NCI-H146 (cell line): ENCODE results near the gene PARVG.

Experiments
- DNase-seq: peaks from one replicate; lab custom pipeline; 2025; lab: John Stamatoyannopoulos, UW

PARVG gene

DNA sequence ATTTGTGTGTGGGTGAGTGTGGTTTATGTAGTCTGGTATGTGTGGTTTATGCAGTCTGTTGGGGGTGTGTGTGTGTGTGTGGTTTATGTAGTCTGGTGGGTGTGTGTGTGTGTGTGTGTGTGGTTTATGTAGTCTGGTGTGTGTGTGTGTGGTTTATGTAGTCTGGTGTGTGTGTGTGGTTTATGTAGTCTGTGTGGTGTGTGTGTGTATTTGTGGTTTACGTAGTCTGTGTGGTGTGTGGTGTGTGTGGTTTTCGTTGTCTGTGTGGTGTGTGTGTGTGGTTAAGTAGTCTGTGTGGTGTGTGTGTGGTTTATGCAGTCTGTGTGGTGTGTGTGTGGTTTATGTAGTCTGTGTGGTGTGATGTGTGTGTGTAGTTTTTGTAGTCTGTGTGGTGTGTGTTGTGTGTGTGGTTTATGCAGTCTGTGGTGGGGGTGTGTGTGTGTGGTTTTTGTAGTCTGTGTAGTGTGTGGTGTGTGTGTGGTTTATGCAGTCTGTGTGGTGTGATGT lies 26.2 kb upstream of the PARVG start:
- DNase-seq, result no peak

DNA sequence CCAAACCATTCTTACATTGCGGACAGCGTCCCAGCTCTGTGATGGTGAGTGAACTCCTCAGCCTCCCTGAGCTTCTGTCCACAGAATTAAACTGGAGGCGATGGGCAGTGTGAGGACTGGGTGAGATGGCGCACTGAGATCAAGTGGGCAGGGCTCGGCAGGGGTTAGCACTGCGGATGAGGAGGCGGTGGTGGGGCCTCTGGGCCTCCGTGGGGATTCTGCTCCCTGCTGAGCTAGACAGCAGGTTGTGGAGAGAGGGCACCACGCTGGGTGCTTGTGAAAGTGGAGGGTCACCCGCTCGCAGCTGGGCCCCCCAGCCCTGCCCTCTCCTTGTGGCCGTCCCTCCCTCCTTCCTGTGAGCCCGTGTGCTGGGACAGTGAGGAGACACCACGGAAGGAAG lies 25.6 kb upstream of the PARVG start:
- peak; percentile 60 for DNase-seq

DNA sequence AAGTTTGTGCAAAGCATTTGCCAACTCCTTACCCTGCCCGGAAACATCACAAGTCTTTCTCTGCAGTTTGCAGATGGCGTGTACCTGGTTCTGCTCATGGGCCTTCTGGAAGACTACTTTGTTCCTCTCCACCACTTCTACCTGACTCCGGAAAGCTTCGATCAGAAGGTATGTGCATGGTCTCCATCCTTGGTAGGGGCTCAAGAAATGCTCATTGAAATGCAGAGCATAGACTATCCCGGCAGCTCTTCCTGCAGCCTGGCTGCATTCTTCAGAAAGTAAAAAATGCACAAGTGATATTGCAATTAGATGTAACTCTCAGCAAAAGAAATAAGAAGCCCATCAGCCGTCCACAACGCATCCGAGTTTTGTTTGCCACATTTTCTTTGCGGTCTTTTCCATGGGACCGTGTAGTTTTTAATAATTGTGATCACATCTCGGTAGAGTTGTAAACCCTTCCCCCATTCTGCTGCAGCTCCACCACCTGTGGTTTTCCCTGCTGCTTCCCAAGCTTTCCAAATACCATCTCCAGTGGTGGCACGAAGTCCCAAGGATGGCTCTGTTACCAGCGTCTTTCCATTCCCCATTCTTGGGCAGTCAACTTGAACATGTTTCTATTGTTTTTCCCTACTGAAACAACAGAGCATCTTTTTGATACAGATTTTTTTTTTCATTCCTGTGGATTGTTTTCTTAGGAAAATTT lies 22.7 kb upstream of the PARVG start:
- no peak for DNase-seq

DNA sequence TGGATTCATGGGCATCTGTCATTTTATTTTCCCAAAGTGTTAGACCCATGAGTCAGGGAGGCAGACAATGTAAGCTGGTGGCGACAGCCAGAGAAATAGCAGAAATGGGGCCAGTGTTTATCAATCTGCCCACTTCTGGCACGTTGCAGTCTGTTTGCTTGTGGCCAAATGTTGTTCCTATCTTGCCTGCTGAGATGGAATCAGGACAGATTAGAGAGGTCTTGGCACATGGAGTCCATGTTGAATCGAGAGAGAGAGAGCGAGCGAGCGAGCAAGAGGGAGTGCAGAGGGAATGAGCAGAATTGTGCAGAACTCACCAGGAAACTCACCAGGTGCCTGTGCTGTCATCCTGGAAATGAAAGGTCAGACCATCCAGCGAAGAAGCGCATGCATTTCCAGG lies 21.9 kb upstream of the PARVG start:
- DNase-seq, result no peak

DNA sequence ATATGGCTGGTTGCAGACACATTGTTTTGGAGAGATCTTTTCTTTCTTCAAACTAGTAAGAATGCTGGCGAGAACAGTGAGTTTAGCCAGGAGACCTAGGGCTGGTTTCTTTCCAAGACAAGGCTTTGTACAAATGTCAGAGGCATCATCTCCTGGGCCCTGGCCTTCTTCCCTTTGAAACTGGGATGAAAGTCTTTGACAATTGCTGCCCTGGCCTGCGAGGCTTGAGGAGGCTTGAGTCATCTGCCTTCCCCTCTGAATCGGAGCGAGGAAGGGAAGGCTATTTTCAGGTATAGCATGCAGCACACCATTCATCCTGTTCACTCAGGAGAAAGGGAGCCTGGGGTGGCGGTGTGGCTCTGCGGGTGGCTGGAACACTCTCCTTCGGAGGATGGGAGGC lies 21.5 kb upstream of the PARVG start:
- no peak for DNase-seq

DNA sequence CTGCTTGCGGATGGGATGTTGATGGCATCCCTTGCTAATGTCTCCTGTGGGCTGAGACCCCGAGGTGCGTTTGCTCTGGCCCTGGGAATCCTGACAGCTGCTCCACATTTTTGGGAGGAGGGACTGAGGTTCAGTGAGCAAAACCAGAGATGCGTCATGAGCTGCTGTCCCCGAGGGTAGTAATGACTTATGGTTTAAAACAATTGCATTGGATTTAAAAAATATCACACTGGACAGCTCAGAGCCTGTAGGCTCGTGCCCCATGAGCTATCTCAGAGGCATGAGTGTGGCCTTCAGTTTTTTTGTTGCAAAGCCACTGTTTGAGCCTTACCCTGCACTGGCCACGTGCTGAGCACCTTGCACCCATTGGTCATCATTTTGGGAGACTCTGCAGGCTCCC lies 20.9 kb upstream of the PARVG start:
- DNase-seq, result no peak

DNA sequence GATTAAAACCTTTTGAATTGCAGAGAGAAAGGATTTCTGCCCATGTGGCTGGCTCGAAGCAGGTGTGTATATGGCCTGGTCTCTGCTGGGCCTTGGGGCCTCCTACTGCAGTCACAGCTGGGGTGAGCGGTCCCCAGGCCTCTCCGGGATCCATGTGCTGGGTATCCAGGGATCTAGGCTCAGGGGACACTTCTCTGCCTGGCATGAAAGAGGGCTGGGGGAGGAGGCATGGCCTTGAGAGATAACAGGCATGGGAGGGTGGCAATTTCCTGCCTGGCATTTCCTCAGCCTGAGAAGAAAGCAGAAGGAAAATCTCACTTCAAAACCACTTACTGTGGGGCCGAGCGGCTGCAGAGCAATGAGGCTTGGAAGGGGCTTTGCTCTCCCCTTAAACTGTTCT lies 20.3 kb upstream of the PARVG start:
- DNase-seq, result no peak

DNA sequence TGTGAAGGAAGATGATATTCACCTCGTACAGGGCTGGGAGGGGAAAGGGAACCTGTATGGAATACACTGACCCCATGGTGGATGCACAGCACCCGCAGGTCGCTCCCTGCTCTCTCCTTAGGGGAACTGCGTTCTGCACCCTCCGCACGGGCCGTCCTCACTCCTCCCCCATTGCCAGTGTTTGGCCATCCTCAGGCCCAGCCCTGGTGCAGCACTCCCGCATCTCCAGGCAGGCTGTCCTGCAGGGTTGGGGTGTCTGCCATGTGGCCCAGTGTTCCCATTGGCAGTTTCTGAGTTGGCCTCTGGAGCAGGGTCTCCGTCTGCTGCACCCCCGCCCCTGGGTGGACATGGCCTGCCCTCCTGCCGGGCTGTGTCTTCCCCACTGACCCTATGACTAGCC lies 19.1 kb upstream of the PARVG start:
- no peak for DNase-seq

DNA sequence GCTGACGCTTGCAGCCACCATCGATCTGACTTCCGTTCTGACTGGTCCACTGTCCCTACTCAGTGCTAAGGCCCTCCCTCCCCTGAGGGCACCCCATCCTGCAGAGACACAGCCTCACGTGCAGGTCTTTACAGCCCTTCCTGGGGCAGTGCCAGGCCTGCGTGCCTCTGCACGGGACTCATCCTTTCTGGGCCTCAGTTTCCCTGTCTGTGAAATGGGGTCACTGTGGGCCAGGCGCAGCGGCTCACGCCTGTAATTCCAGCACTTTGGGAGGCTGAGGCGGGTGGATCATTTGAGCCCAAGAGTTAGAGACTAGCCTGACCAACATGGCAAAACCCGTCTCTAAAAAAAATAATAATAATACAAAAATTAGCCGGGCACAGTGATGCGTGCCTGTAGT lies 17.8 kb upstream of the PARVG start:
- DNase-seq, result no peak

DNA sequence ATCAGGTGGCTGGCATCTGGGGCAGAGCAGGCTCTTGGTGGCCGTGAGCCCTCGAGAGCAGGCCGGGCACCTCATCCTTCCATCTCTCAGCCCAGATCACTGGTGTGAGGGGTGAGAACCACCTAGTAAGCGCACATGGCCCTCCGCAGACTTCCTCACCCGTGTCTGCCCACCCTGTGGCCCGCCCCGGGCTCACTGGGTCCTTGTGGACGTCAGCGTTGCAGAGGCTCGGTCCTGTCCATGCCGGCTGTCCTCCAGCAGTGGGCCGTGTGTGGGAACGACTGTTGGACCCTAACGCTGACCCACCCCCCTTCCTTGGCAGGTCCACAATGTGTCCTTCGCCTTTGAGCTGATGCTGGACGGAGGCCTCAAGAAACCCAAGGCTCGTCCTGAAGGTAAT lies 17.2 kb upstream of the PARVG start:
- DNase-seq, result no peak

DNA sequence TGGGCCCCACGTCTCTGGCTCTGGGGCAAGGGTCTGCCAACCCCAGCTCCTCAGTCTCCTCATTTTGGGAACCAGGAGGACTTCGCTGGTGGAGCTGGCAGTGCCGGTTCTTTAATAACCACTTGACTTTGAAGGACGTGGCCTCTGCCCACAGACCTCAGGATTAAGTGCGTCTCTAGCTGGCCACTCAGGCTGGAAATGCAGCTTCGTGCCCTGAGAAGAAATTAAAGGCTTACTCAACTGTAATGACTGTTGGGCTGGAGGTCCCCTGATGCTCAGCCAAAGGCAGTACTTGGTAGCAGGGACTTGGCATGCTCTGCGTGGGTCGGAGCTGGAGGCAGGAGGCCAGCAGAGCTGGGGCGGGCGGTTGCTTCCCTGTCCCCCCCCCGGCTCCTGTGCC lies 16.7 kb upstream of the PARVG start:
- DNase-seq, result no peak

DNA sequence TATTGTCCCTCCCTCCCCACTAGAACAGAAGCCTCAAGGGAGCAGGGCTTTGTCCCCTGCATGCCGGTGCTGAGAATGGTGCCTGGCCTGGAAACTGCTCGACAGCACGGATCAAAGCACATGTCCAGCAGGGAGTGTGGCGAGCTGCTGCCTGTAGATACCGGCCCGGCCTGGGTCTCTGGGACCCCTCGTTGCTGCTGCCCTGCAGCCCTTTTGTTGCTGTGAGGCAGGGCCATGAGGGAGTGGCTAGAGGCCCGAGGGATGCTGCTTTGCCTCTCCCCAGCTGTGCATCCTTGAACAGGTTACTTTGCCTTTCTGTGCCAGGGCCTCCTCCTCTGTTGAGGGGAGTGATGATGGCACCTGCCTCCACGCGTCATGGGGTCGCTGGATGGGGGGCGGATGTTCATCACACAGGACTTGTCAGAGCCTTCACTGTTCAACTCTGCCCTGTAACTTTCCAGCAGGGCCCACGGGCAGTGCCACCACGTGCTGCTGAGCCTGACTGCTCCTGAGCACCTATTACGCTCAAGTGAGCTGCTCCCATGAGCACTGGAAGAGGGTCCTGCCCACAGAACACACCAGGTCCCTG lies 15.3 kb upstream of the PARVG start:
- no peak for DNase-seq

DNA sequence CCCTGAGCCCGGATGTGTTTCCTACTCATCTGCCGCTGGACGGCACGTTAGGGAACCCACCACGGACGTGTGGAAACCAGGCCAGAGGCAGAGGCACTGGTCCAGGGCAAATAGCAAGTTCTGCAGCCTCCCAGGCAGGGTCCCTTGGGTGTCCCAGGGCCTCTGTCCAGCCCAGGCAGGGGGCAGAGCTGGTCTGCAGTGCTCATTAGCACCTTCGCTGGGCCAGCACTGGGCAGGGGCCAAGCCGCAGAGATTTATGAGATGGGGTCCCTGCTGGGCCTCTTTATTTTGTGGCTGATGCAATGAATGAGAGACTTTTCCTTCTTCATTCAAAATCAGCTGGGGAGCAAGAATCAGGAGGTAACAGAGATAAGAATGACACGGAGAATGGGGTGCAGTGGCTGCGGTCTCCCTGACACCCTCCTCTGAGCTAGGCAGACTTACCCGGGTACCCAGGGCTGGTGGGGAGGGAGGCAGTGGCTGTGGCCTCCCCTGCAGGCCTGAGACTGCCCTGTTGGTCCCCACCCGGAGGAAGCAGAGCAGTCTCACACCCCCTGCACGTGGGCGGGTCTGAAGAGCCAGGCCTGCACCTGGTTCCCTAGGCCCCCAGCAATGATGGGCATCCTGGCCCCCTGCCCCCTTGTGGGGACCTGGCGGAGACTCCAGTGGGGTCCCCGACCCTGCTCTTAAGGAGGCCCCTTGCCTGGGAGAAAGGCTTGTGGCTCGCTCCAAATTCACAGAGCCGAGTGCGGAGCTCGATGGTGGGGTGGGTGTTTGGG lies 14.0 kb upstream of the PARVG start:
- no peak for DNase-seq

DNA sequence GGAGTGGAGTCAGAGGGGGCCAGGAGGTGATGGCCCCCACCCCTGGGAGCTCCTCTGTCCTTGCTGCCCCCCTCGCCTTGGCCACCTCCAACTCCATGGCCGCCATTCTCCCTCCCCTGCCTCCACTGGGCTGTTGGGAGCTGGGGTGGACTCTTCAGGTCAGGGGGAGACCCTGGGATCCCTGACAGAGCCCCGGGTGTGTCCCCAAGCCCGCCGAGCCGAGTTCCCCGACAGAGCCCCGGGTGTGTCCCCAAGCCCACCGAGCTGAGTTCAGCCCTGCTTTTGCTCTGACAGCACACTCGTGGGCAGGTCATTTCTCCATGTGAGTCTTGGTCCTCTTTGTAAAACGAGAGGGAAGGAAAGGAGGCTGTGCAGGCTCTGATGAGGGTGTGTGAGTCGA lies 13.2 kb upstream of the PARVG start:
- DNase-seq, result no peak

DNA sequence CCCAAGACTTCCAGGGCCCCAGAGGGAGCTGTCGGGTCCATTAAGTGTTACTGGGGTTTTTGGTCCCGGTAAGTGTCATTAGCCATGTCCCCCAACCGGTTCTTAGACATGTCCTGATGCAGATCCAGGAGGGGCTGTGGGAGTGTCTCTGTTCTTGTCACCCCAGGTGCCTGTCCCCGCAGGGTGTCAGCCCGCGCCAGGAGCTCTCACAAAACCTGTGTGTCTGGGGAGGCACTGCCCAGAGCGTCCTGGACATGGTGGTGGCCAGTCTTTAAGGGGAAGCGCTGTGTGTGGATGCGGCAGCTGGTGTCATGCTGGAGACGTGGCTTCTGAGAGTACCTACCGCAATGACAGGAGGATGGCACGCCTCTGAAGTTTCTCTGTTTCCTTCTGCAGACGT lies 12.5 kb upstream of the PARVG start:
- no peak for DNase-seq

DNA sequence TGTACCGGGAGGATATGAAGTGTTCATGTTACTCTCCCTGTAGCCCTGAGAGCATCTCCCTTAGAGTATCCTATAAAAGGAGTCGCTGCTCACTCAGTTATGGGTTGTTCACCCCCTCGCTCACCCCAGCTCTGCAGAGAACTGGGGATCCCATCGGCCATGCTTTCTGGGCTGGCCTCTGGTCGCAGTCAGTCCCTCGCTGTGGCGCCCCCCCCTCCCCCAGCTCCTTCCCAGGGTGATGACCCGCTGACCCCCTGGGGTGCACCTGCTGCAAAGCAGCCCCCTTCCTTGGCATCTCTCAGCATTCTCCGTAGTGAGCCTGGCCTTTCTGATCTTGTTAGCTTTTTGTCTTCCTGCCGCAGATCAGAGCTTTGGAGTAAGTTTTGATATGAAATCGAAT lies 10.3 kb upstream of the PARVG start:
- no peak for DNase-seq

DNA sequence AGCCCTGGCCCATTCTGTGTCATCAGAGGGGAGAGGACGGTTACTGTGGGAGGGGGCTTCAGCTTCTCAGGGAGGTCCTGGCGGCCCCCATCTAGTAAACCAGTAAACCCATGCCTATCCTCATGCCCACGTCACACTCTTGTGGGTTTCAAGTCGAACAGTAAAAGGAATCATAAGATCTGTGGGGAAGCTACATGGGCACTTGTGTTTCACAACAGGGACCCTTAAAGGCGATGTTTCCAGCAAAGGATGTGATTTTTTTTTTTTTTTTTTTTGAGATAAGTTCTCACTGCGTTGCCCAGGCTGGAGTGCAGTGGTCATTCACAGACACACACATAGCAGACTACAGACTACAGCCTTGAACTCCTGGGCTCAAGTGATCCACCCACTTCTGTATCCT lies 9.2 kb upstream of the PARVG start:
- DNase-seq, result no peak

DNA sequence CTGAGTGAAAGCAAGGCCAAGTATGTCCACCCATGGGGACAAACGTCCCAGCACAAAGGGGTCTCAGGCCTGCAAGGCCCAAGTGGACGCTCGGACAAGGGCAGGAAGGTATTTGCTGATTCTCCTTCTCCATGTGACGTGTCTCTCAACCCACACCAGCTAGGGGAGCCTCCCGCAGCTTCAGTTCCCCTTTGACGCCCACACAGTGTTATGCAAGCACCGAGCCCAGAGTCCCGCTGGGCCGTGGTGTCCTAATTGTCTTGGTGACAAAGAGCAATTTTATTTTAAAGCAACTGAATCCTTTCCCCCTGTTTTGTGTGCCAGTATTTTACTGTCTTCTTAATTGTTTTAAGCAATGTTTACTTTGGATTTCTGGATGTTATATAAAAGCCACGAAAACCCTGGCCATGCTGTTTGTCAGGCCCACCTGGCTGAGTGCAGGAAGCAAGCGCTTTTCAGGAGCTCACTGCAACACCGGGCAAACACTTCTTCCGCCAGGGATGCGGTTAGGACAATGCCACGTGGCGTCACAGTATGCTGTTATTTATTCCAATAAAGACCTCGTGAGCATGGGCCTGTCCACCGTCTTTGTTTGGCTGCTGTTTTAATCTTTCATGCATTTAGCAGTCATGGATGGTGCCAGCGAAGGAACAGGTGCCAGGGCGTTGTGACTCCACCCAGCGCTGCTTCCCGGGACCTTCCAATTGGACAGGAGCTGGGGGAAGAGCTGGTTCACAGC lies 8.2 kb upstream of the PARVG start:
- DNase-seq, result peak; percentile 93

DNA sequence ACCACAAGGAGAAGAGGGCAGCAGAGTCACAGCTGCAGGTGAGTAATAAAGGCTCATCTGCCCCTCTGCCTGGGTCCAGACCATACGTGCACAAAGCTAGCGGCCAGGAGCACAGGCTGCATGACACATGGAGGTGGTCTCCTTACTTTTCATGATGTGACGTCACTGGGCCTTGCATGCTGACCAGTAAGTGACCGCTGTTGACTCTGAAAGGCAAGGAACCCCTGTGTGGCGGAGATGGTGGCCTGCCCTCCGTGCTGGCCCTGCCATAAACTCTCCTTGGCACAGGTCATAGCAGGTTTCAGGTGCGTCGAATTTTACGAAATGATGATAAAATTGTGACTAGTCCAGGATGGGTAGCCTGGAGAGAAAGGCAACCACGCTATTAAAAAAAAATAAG lies 7.6 kb upstream of the PARVG start:
- peak; percentile 52 for DNase-seq

DNA sequence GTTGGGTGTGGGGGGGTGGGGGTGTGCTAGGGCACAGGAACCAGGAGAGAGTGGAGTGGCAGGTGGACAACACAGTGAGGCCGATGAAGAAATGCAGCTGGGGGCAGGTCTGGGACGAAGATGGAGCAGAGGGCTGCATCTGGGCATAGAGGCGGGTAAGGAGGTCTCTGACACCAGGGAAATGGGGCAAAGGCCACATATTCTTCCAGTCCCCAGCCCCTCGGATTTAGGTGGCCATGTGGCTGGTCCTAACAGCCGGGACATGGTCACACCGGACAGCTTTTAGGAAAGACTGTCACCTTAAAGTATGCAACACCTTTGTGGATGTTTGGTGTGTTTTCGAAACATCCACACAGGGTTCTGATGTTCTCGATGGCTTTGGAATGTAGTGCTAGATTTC lies 5.0 kb upstream of the PARVG start:
- DNase-seq, result no peak

DNA sequence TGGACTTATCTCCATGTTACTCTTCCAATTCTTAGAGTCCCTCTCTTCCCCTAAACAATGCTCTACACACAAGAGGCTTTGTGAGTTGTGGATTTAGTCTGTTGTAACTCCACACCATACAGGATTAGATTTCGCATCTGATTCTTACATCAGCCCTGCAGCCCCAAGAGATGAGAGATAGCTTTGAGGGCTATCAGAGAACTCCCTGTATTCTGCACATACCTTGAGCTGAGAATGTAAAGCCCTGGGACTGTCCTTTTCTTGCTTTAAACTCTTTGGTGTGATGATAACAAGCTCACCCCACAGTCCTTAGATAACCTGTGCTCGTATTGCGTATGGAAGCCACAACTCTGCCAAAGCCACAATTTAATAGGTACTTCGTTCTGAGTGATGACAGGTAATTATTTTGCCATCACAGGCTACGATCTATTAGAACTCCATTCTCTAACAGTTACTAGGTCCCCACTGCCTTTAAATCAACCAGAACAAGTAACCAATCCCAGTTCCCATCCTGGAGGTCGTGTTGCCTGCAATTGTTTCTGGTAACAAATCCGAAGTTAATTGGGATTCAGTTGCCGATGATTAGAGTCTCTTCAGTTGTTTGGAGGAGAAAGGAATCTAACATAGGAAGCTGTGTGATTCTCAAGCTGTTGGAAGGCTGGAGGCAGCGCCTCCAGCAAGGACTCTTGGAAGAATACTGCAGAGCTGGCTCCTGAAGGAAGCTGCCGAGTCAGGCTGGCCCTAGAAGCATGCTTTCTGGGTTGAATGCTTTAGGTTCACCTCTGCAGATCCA lies 1.3 kb upstream of the PARVG start:
- no peak for DNase-seq
